AG04450 (cell line): ENCODE results near the gene ADSS1. TPM values are rescaled to one million over a fixed set of nuclear protein-coding genes. Genes with fewer than 3 reads are reported as not detected.
"Not testable (repeated sequence)": the region's sequence is repeated elsewhere in the genome, so short reads cannot be mapped to it uniquely, and the experiment has no call there.

Experiments
- CTCF ChIA-PET: fragments of 300-600, 350-600 bp; formaldehyde crosslinking; extraction: SDS; loops from one replicate; lab custom pipeline; 2022; ENCODE audit warnings: antibody characterized with exemption, inconsistent platforms; lab: Charles Lee
- POLR2A ChIA-PET: fragments of 350-600 bp; formaldehyde crosslinking; extraction: SDS; loops from one replicate; lab custom pipeline; 2021; ENCODE audit warnings: antibody characterized with exemption, inconsistent platforms; lab: Yijun Ruan, JAX
- DNase-seq: peaks from one replicate; pipeline ENCODE4 v3.0.0-alpha.2; 2011; ENCODE audit warnings: low read depth, low spot score
- H3K27ac ChIP-seq: one replicate; pipeline ENCODE4 v1.5.1; 2012; ENCODE audit warnings: low read depth, low read length, control low read depth
- H3K27me3 ChIP-seq: one replicate; pipeline ENCODE4 v1.6.0; 2012; ENCODE audit warnings: low read length; ENCODE audit not compliant: control insufficient read depth, insufficient read depth
- H3K4me3 ChIP-seq: 2 replicates; pipeline ENCODE4 v1.5.1; 2011; ENCODE audit warnings: mild to moderate bottlenecking, low read depth, low read length, control low read depth
- H3K9me3 ChIP-seq: 2 replicates; pipeline ENCODE4 v1.5.1; 2012; ENCODE audit warnings: low read length; ENCODE audit not compliant: control insufficient read depth, insufficient read depth
- polyA plus RNA-seq: library from polyadenylated mRNA; depleted of rRNA; stranded (reverse); fragments of >200 nt; gene quantifications from 2 replicates; pipeline ENCODE4 v1.2.3, GENCODE V29; 2011
- TF ChIP-seq, protein P1 (sequence below): IDR thresholded peaks from 2 replicates; pipeline ENCODE4 v1.5.1; 2011; ENCODE audit warnings: low read depth, low read length, control low read depth, inconsistent platforms

The ADSS1 gene
- polyA plus RNA-seq, 1 experiment: 2.8 TPM

DNA sequence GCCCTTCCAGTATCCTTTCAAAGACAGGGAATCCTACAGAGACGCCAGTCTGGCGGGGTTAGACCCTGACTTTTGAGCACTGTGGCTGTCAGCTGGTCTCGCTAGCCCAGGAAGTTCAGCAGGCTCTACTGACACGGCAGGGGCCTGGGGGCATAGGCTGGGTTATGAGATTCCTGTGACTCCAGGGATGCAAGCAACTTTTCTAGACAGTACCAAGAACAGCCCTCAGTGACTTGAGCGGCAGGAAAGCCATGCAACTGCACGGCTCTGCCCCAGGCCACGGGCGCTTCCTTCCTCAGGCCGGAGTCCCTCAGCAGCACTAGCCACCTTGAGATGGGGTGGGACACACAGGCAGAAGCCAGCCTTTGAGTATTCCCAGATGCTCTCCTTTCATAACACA is 23.8 kb downstream of the ADSS1 start:
- DNase-seq: no peak
- CTCF ChIA-PET: interaction anchor here (1.5 to 6.5 kb wide), 3 partner anchors 20 to 39 kb away, joined by 5 to 39 read pairs (median 8); no protein-coding TSS in a partner anchor
- POLR2A ChIA-PET: no interaction called here

DNA sequence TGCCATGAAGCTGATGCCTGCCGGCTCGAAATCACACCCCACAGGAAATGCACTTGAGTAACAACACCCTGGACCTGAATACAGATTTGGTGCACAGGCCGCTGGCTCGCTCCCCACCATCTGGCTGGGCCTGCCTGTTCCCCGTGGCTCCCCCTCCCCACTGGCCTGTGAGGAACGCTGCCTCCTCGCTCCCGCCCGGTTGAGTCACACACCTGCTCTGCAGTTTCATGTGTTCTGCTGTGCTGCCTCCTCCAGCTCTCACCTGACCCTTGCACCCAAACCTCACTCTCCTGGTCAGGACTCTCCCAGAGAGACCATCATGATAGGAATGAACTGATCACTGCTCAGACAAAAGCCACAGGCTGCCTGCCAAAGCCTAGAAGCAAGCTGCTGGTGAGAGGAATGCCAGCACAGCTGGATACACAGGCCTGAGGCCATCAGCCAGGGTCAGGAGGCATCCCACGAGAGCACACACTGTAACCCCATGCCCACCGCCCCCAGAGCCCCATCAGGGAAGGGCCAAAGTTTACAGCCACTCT is 25.2 kb downstream of the ADSS1 start:
- peaks cover 9% of the 10 kb centered on the region; the same call in 1 of the 2 replicates for H3K9me3 ChIP-seq
- POLR2A ChIA-PET: no interaction called here
- H3K27me3 ChIP-seq: no peaks in the 10 kb centered on the region
- peak overlapping the region; percentile 42 for H3K27ac ChIP-seq
- no peak overlapping the region for H3K4me3 ChIP-seq
- CTCF ChIA-PET: interaction anchor here (0.6 to 6.5 kb wide), 4 partner anchors 18 to 78 kb away, joined by 3 to 39 read pairs (median 6); no protein-coding TSS in a partner anchor
- TF ChIP-seq, protein P1, sequence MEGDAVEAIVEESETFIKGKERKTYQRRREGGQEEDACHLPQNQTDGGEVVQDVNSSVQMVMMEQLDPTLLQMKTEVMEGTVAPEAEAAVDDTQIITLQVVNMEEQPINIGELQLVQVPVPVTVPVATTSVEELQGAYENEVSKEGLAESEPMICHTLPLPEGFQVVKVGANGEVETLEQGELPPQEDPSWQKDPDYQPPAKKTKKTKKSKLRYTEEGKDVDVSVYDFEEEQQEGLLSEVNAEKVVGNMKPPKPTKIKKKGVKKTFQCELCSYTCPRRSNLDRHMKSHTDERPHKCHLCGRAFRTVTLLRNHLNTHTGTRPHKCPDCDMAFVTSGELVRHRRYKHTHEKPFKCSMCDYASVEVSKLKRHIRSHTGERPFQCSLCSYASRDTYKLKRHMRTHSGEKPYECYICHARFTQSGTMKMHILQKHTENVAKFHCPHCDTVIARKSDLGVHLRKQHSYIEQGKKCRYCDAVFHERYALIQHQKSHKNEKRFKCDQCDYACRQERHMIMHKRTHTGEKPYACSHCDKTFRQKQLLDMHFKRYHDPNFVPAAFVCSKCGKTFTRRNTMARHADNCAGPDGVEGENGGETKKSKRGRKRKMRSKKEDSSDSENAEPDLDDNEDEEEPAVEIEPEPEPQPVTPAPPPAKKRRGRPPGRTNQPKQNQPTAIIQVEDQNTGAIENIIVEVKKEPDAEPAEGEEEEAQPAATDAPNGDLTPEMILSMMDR: no peak
- DNase-seq: no peak

More for the DNA sequence above, 23.8 kb downstream of the ADSS1 start:
- TF ChIP-seq, protein P1: no peak
- Histone ChIP-seq H3K27ac (no peak overlapping the region), H3K27me3 (no peaks in the 10 kb centered on the region), H3K4me3 (no peak overlapping the region), H3K9me3 (peaks cover 5% of the 10 kb centered on the region; the same call in 1 of the 2 replicates)

DNA sequence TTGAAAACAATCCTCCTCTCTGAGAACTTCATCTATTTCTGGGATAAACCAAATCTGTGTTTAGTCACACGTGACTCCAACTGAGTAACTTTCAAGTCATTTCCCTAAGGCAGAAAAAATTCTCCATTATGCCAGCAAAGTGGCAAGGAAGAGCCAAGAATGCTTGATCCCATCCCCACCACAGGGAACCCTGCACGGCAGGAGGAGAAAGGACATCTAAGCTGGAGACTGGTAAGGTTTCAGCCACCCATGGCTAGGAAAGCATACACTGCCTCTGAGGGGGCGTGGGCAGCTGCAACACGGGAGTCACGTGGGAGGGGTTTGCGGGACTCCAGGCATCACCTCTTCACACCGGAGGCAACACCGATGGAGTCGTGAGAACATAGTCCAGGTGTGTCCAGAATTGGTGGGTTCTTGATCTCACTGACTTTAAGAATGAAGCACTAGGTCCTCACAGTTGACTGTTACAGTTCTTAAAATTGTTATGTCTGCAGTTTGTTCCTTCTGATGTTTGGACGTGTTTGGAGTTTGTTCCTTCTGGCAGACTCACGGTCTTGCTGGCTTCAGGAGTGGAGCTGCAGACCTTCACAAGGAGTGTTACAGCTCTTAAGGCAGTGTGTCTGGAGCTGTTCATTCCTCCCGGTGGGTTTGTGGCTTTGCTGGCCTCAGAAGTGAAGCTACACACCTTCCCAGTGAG is 26.2 kb downstream of the ADSS1 start:
- H3K9me3 ChIP-seq: peaks cover 9% of the 10 kb centered on the region; the same call in 1 of the 2 replicates
- no peak overlapping the region for H3K27ac ChIP-seq
- CTCF ChIA-PET: interaction anchor here (1.0 to 6.5 kb wide), 3 partner anchors 17 to 27 kb away, joined by 3 to 39 read pairs (median 11); partner anchors contain the start of gene ADSS1
- no peak overlapping the region for H3K4me3 ChIP-seq
- no peaks in the 10 kb centered on the region for H3K27me3 ChIP-seq
- POLR2A ChIA-PET: no interaction called here
- TF ChIP-seq, protein P1: no peak
- no peak for DNase-seq

GRCh38 chr14:104750753-104751057 is 26.7 kb downstream of the ADSS1 start:
- DNase-seq, H3K27ac ChIP-seq, POLR2A ChIA-PET, H3K4me3 ChIP-seq, H3K27me3 ChIP-seq, H3K9me3 ChIP-seq: not testable (repeated sequence)
- CTCF ChIA-PET: interaction anchor here (1.0 to 6.5 kb wide), 3 partner anchors 17 to 27 kb away, joined by 3 to 39 read pairs (median 11); partner anchors contain the start of gene ADSS1

DNA sequence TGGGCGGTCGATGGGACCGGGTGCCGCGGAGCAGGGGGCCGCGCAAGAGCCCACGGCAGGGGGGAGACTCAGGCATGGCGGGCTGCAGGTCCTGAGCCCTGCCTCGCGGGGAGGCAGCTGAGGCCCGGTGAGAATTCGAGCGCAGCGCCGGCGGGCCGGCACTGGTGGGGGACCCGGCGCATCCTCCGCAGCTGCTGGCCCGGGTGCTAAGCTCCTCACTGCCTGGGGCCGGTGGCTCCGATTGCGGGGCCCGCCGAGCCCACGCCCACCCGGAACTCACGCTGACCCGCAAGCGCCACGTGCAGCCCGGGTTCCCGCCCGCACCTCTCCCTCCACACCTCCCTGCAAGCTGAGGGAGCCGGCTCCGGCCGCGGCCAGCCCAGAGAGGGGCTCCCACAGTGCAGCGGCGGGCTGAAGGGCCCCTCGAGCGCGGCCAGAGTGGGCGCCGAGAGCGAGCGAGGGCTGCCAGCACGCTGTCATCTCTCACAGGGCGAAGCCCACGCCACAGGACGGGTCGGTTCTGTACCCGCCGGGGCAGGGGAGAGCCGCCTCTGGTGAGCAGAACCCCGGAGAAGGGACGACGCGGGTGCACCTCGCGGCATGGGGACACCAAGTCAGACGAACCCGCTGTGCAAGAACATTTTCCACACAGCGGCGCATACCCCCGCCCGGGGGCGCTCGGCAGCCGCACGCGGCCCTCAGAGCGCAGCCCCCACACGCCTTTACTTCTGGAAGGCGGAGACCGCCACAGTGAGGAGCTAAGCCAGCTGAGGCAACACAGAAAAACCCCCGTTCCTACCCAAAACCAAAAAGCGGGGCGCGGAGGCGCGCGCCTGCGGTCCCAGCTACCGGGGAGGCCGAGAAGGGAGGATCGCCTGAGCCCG is 27.8 kb downstream of the ADSS1 start:
- POLR2A ChIA-PET: interaction anchor here (0.6 to 2.1 kb wide), 9 partner anchors 9 to 234 kb away, joined by 3 to 16 read pairs (median 4); partner anchors contain the start of genes ADSS1, CLBA1 and ZBTB42
- no peaks in the 10 kb centered on the region for H3K27me3 ChIP-seq
- CTCF ChIA-PET: interaction anchor here (0.6 to 6.5 kb wide), 4 partner anchors 16 to 75 kb away, joined by 3 to 39 read pairs (median 19); partner anchors contain the start of gene ADSS1
- H3K4me3 ChIP-seq: peak overlapping the region; percentile 60
- H3K27ac ChIP-seq: peak overlapping the region; percentile 52
- DNase-seq: no peak
- H3K9me3 ChIP-seq: peaks cover 9% of the 10 kb centered on the region; the same call in 1 of the 2 replicates
- TF ChIP-seq, protein P1: no peak
